Measurements from ENCODE around the gene FAF1.
A peak's percentile ranks its signal among the peaks of the same experiment; 100 is the strongest.

Gene FAF1

DNA sequence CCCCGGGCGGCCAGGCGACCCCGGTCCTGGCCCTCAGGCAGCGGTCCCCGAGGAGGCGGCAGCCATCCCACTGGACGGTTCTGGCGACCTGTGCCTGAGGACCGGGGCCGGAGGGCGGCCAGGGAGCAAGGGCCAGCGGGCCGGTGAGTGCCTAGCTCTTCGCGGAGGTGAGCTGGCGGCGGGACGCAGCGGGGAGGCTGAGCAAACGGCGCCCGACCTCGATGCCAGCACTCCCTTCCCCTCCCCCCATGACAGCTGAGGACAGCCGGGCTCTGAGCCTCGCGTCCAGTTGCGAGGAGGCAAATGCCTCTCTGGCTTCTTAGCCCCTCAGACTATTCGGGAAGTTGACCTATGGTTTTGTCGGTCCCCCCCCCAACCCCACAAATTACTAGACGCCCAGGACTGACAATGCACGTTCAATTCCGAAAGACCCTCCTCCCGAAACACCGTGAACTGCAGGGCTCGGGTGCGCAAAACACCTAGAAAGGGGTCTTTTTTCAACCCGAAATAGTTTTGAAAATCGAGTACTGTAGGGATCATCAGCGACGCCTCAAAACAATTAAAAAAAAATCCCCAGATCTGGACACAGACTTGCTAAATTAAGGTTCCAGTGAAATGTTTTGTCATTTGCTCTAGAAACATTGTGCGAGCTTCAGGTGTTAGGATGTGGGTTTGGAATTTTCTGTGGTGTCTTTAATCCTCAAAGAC is 18.2 kb upstream of the FAF1 start:
- DNase-seq = peak in 1 of 2 donors; percentile 13

DNA sequence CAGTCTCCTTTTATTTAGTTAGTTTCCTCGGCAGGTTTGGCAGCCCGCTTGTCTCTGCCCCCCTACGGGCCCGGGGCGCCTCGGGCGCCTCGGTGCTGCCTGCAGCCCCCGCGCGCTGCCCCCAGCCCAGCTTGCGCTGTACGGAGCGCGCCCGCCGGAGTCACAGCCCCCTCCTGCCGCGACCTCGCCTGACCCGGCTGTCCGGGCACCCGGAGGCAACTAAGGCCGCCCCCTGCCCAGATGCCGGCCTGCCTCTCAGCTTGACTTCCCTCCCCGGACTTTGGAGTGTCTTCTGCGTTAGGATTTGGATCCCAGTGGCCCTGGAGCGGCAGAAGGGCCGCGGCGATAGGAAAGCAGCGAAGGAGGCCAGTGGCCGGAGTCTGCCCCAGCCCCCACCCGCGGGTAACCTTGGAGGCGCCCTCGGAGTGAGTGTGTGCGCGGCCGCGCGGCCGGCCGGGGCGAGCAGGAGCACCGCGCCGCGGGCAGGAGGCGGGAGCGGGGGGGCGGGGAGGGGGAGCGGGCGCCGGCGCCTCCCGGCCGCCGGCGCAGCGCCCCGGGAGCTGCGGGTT is 17.6 kb upstream of the FAF1 start:
- no peak for DNase-seq

DNA sequence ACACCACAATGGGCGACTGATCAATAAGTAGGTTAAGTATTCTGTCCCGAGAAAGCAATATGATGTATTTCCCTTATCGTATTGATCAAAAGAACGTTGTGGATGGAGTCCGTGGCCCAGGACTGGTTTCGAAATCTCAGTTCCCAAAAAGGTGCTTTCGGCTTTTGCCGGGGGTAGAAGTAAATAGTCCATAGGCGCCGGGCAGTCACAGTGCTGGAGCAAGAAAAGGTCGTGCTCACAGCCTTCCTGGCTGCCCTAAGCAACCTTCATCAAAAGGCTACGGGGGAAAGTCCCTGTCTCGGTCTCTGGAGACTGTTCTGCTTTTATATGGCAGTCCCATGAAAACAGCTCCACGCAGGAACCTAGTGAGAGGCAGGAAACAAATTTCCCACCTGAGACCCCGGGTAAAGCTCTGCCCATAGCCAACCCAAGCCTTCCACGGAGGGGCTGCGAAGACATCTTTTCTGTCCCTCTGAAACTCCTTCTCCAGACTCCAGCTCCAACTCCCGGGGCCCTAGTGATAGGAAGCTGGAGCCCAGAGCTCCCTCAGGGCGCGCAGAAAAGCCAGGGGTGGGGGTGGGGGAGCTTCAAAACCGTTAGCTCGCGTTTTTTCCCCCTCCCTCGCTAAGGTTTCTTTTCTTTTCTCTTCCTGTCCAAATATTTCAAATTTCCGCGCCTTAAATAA is 17.0 kb upstream of the FAF1 start:
- DNase-seq = peak in 1 of 2 donors; percentile 48

DNA sequence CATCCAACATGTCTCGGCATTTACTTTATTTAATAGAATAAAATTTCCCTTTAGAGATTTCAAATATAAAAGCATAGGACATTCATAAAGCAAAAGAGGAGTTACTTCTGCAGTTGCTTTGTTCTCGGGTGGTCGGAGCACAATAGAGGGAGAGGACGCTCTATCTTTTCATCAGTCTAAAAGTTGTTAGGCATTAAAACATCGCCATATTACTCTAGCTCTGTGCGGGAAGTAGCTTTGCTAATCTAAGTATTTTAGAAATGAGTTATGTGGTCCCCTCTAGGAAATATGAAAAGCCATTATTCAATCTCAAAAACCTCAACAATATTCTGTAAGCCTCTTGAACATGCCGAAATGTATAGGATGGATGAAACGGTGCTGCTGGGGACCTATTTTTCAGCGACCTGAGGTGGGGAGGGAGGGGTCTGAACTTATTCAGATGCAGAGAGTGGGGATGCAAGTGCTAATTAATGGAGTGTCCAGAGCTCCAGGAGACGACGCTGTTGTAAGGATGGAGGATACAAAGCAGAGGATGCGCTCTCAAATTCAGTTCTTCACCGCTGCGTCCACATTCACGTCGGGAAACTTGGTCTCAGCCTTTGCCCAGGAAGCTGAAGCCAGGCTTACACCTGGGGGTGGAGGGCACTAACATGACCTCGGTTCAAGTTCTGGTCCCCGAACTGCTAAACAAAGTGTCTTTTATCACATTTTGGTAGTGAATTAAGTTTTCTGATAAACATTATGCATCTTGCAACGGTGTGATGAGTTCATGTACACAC is 16.2 kb upstream of the FAF1 start:
- DNase-seq = no peak

DNA sequence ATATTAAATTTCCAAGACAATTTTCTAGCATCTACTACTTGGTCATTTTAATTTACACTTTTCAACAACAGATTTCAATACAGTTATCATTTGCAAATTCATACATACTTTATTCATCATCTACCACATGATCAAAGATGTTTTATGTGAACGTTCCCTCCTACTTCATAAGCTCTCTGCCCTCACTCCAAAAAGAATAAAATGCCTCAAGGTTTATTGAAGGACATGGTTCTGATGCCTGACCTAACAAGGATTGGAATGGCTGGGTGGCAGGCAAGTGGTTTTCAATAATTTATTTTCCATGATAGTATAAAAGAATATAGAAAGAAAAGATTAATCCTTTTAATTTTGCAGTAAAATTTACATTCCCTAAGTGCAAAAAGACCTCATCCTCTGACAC is 15.4 kb upstream of the FAF1 start:
- DNase-seq = no peak

DNA sequence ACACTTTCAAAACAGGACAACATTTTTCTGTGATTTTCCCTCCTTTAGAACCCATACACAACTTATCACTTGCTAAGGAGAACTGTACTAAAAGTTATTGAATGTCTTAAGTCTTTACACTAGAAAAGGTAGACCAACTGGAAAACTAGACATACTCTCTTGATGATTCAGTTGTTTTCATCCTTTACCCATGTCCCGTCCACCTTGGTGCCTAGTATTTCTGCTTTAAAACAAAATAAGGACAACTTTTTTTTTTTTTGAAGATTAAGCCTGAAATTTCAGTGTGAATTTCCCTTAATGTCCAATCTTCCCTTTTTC is 14.5 kb upstream of the FAF1 start:
- DNase-seq = no peak

DNA sequence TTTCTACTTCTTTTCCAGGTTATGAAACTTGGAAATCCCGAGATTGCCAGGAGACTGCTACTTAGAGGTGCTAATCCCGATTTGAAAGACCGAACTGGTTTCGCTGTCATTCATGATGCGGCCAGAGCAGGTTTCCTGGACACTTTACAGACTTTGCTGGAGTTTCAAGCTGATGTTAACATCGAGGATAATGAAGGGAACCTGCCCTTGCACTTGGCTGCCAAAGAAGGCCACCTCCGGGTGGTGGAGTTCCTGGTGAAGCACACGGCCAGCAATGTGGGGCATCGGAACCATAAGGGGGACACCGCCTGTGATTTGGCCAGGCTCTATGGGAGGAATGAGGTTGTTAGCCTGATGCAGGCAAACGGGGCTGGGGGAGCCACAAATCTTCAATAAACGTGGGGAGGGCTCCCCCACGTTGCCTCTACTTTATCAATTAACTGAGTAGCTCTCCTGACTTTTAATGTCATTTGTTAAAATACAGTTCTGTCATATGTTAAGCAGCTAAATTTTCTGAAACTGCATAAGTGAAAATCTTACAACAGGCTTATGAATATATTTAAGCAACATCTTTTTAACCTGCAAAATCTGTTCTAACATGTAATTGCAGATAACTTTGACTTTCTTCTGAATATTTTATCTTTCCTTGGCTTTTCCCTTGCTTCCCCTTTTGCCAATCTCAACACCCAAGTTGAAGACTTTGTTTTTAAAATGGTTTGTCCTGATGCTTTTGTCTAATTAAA is 14.0 kb upstream of the FAF1 start:
- no peak for DNase-seq

DNA sequence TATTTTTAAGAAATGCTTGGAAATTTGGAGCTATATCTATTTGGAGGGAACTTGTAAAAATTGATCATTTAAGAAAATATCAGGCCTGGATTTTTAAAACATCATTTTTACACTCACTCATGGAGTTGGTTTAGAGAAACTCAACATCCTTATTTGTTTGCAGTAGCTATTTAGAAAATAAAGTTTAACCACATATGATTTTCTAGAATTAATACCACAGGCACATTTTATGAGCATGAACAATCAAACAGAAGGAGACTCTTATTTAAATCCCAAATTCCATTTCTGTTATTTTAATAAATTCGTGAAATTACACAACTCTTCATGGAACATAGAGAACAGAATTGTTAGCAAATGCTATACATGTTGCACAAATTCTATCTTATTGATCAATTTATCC is 13.2 kb upstream of the FAF1 start:
- DNase-seq = no peak

DNA sequence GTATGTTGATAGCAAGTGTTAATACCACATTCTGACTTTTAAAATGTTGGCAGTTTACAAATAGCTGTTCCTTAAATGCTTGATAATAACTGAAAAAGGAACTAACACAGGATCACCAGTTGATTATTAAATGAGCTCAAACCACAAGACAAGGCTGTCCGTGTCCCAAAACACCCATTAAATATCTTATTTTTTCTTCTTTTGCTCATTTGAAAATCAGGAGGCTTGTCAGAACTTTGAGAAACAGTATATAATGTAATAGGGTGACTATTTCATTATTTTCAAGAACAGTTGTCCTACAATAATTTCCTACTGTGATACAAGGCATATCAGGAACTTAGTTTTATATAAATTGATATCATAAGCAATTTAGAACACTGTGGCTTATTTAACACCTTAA is 12.7 kb upstream of the FAF1 start:
- DNase-seq = peak in 1 of 2 donors; percentile 36

DNA sequence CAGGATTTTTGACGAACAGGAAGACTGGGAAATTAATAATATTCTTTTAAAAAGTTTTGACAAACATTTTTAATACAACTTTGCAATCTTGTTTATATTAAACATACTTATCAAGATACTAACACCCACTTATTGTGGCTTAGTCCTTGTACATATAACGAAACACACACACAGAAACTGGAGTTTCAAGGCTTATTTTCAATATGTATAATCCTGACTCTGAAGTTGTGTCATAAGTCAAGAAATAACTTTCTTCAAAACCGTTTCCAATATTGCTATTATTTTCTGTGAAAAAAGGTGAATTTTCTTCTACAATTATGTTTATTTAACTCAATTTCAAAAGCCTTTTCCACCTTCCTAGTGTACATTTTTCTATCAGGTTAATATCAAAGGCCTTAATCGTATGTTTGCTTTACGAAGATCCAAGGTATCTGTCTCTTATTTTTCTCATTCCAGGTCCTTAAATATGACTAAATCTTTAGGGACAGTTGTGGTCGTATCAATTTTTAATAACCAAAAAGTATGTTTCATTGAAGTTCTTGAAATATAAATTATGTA is 11.8 kb upstream of the FAF1 start:
- no peak for DNase-seq

DNA sequence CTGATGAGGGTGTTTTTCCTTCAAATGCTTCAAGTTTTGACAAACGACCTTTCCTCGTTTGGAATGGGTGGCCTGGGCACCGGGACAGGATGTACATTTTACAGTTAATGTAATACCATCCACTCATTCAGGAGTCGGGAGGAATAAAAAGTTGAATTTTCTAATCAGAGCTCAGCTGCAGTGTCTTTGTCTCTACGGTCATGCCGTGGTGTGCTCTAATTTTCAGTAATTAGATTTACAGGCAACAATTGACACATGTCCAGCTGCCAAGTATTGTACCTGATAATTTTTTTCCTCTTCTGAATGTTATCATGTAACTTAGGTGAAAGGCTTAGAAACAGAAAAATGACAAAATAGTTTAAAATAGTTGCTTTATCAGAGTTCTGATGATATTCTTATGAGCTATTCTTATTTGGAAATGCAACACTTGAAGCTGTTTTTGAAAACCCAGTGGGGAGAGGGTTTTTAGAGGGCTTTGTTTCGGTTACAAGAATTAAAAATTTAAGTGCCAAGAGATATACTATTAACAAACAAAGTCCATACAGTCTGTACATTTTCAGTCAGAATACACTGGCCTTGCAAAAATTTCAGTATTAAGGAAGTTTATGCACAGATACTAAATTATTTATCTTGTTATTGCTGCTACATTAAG is 11.0 kb upstream of the FAF1 start:
- DNase-seq = no peak

DNA sequence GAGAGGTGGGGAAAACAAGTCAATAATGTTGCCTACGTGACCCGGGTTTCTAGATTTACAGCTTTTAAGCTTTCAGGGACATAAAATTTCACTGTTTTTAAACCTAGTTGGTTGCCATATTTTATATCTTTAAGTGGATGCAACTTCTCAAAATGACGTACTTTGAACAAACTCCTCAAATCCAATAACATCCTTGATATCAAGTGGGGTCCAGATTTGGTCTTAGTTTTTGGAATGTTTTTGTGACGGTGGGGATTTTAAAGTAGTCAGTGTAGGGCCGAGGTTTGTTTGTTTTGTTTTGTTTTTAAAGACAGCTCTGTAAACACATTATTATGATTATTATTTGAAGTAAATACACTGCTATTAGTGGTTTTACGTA is 10.4 kb upstream of the FAF1 start:
- DNase-seq = no peak

DNA sequence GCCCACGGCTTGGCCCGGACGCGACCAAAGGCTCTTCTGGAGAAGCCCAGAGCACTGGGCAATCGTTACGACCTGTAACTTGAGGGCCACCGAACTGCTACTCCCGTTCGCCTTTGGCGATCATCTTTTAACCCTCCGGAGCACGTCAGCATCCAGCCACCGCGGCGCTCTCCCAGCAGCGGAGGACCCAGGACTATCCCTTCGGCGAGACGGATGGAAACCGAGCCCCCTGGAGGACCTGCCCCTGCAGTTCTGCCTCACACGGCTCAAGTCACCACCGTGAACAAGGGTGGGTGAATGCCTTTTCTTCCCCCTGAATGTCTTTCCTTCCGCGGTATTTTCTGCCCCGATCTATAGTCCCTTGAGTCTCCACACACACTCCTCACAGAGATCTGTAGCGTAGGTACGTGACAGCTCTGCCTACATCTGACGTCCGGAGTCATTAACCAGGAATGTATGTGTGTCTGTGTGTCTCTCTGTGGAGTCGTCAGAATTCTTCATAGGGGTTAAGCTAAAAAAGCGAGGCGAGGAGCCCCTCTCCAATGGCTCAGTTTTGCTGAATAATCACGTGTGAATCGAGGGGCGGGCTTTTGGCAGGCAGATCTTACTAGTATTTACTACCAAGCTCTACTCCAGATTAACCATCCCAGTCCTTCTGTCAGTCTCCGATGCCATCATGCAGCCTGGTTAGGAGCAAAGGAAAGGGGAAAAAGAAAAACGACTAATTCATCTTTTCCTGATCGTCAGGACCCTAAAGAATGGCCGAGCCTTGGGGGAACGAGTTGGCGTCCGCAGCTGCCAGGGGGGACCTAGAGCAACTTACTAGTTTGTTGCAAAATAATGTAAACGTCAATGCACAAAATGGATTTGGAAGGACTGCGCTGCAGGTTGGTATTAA is 9.8 kb upstream of the FAF1 start, which contains the start of gene CDKN2C:
Gene CDKN2C (plus strand): TSS at position 635 of the 898 bp plus-strand sequence. CDS start 124 bp downstream, at position 759.
- peak; percentile 30 to 53 for DNase-seq

DNA sequence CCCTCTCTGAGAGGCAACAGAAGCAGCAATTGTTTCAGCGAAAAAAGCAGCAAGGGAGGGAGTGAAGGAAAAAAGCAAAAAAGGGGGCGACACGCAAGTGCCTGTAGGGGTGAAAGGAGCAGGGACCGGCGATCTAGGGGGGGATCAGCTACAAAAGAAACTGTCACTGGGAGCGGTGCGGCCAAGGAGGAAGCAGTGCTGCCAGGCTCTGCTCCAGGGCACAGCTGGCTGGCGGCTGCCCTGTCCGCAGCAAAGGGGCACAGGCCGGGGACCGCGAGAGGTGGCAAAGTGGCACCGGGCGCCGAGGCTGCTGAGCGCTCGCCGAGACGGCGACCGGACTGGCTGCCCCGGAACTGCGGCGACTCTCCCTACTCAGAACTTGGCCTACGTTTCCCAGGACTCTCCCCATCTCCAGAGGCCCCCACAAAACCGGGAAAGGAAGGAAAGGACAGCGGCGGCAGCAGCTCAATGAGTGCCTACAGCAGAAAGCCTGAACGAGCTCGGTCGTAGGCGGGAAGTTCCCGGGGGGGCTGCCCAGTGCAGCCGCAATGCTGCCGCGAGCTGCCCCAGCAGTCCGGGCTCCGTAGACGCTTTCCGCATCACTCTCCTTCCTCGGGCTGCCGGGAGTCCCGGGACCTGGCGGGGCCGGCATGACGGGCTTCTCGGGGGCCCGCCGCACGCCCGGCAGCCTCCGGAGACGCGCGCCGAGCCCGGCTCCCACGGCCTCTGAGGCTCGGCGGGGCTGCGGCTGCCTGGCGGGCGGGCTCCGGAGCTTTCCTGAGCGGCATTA is 8.9 kb upstream of the FAF1 start:
- peak in 1 of 2 donors; percentile 50 for DNase-seq

DNA sequence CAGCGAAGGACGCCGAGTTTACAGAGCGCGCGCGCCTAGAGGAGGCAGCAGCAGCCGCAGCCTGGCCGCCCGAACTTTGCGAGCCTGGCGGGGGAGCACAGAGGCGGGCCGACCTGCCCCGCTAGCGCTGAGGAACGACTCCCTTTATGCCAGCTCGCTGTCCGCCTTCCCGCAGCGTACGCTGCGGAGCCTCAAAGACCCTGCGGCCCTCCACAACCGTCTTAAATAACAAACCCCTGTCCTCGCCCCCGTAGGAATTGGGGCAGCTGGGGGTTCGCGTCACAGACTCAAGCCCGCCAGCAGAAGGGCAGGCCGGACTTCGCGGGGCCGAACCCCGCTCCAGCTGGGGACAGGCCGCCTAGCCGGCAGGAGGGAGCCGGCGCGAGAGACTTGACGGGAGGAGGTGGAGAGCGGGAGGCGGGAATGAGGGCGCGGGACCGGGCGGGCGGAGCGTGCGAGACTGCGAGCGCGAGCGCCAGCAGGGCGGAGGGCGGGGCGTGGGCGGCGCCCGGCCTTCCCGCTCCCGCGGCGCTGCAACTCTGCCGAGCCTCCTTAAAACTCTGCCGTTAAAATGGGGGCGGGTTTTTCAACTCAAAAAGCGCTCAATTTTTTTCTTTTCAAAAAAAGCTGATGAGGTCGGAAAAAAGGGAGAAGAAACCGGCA is 8.2 kb upstream of the FAF1 start:
- peak; percentile 89 to 92 for DNase-seq

DNA sequence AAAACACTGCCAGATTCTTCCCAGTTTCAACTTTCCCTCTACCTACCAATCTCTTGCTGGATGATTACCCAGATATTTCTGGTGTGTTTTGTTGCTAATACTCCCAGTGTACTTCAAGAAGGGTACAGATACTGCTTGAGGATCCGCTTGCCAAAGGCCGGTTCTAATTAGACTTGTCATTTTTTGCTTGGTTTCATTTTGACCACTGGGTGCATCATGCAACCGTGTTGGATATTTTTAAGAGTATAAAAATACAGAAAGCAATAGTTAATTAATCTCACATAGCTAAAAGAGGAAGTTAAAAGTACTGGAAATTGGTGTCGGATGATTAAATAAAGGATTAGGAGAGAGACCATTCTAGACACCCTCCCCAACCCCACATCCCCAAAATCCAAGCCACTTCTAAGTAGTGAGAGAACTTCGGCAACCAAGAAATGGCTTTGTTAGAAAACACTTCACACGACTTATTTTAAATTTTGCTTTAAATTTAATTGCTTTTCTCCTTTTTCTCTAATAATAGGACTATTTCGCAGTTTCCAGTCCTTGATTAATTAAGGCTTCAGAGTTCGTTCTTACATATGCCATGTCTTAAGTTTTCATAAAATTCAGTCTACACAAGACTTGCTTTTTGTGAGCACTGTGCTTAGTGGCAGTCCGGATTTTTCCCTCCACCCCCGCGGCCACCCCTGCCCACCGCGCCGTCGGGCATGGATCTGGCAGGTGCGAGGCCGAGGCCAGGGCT is 7.5 kb upstream of the FAF1 start:
- no peak for DNase-seq

DNA sequence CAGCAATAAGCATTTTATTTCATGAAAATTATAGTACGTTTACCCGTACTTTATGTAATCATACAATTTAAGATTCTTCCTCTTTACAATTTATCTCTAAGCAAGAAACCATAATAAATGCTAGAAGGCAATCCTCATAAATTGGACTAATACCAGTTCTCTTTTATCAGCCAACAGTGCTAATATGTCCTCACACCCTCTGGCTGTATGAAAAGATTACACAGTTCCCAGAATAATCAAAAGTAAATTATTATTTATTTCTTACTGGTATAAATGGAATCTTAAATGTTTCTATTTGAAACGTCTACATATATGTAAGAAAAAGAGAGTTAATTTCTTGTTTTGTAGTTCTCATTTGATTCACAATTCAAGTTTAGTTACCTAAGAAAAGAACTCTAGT is 6.9 kb upstream of the FAF1 start:
- DNase-seq = no peak

DNA sequence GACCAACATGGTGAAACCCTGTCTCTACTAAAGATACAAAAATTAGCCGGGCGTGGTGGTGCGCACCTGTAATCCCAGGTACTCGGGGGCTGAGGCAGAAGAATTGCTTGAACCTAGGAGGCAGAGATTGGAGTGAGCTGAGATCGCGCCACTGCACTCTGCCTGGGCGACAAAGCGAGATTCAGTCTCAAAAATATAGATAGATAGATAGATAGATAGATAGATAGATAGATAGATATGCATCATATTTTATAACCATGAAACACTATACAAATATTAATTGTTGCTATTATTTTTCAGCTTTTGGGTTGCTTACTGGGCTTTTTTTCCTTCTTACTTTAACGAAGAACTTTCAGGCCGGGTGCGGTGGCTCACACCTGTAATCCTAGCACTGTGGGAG is 4.8 kb upstream of the FAF1 start:
- no peak for DNase-seq

Measured in inflammatory macrophage (primary cell).